Muscle layer of duodenum (tissue), 2 donors: Measurements from ENCODE around the gene OBI1.

Experiments used
- H3K27ac ChIP-seq: one replicate; pipeline ENCODE4 v1.7.0; 2013; ENCODE audit warnings: mild to moderate bottlenecking, low read length
- H3K27me3 ChIP-seq: one replicate; pipeline ENCODE4 v1.7.0; 2013; ENCODE audit warnings: low read depth, mild to moderate bottlenecking, control low read depth, low read length
- H3K36me3 ChIP-seq, 2 donors: one replicate each; pipeline ENCODE4 v1.7.0; 2013; ENCODE audit warnings: low read length in 2 of 2, control low read depth in 1 of 2, mild to moderate bottlenecking in 1 of 2; ENCODE audit not compliant: insufficient read depth in 2 of 2, control insufficient read depth in 1 of 2
- H3K4me1 ChIP-seq, 2 donors: one replicate each; pipeline ENCODE4 v1.7.0; 2013; ENCODE audit warnings: low read length in 2 of 2, mild to moderate bottlenecking in 2 of 2, control low read depth in 1 of 2, moderate library complexity in 1 of 2; ENCODE audit not compliant: insufficient read depth in 2 of 2, control insufficient read depth in 1 of 2
- H3K4me3 ChIP-seq, 2 donors: one replicate each; pipeline ENCODE4 v1.7.0; 2013; ENCODE audit warnings: low read length in 2 of 2, low read depth in 1 of 2, mild to moderate bottlenecking in 1 of 2
- H3K9me3 ChIP-seq, 2 donors: one replicate each; pipeline ENCODE4 v1.7.0; 2013; ENCODE audit warnings: low read length in 2 of 2, control low read depth in 1 of 2, mild to moderate bottlenecking in 1 of 2; ENCODE audit not compliant: control insufficient read depth in 1 of 2
- donor health status: healthy.

Gene OBI1

GRCh38 chr13:78594456-78594975 is 64.4 kb downstream of the OBI1 start:
- H3K9me3 ChIP-seq = peaks cover 0 to under 1% of the 10 kb centered on the region in 2 donors
- peaks cover 74% of the 10 kb centered on the region for H3K27me3 ChIP-seq
- H3K36me3 ChIP-seq = no peaks in the 10 kb centered on the region
- H3K27ac ChIP-seq = no peak overlapping the region
- no peak overlapping the region for H3K4me3 ChIP-seq
- H3K4me1 ChIP-seq = peaks cover 4 to 17% of the 10 kb centered on the region in 2 donors

DNA sequence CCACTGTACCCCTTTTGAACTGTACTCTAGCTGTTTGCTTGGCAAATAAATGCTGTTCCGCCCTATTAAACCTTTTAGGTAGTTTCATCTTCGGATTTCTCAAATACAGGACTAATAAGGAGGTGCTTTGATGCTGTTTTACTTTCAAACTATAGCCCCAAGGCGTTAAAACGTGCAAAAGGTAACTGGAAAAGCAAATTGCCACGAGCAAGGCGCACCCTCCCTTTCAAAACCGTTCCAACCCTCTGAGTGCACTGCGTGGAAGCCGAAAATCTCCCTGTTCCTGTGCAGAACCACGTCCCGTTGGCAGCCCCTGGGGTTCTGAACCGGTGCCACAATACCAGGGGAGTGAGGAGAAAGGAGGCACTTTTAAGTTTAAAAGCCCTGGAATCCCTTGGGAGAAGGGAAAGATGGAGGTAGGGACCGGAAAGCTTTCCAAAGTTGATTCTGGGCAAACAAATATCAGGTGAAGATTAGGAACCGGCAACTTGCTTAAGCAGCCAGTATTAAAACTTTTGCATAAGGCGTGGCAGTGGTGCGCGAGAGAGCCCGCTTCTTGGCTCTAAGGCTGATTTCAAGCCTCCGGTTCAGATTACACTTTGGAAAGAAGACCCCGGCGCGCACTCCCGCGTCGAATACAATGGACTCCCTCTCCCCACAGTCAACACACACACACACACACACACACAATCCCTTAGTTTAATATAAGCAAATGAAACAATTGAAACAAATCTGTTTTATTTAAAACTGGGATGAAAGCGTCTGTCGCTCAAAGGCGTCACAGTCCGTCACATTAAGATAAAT is 65.1 kb downstream of the OBI1 start:
- H3K9me3 ChIP-seq = peaks cover 0 to 4% of the 10 kb centered on the region in 2 donors
- H3K4me1 ChIP-seq = peaks cover 4 to 17% of the 10 kb centered on the region in 2 donors
- no peak overlapping the region for H3K4me3 ChIP-seq
- H3K36me3 ChIP-seq = no peaks in the 10 kb centered on the region
- H3K27ac ChIP-seq = no peak overlapping the region
- H3K27me3 ChIP-seq = peaks cover 71% of the 10 kb centered on the region

GRCh38 chr13:78593129-78593528 is 65.8 kb downstream of the OBI1 start:
- Histone ChIP-seq H3K36me3 (no peaks in the 10 kb centered on the region), H3K27ac (no peak overlapping the region), H3K4me3 (no peak overlapping the region), H3K9me3 (peaks cover 0 to 4% of the 10 kb centered on the region in 2 donors), H3K27me3 (peaks cover 69% of the 10 kb centered on the region), H3K4me1 (peaks cover 4 to 17% of the 10 kb centered on the region in 2 donors)

- H3K4me3 ChIP-seq = no peak overlapping the region
- H3K27ac ChIP-seq = no peak overlapping the region
- H3K4me1 ChIP-seq = peaks cover 4 to 17% of the 10 kb centered on the region in 2 donors
- no peaks in the 10 kb centered on the region for H3K36me3 ChIP-seq
- peaks cover 68% of the 10 kb centered on the region for H3K27me3 ChIP-seq
- peaks cover under 1 to 4% of the 10 kb centered on the region in 2 donors for H3K9me3 ChIP-seq
Observed at GRCh38 chr13:78592584-78592983, 66.4 kb downstream of the OBI1 start.

GRCh38 chr13:78589206-78589605 is 69.7 kb downstream of the OBI1 start:
- peaks cover 43% of the 10 kb centered on the region for H3K27me3 ChIP-seq
- no peak overlapping the region for H3K4me3 ChIP-seq
- H3K9me3 ChIP-seq = peaks cover 2 to 4% of the 10 kb centered on the region in 2 donors
- H3K27ac ChIP-seq = no peak overlapping the region
- H3K36me3 ChIP-seq = no peaks in the 10 kb centered on the region
- no peaks in the 10 kb centered on the region for H3K4me1 ChIP-seq

- H3K27me3 ChIP-seq = peaks cover 26% of the 10 kb centered on the region
- peaks cover 2 to 4% of the 10 kb centered on the region in 2 donors for H3K9me3 ChIP-seq
- H3K27ac ChIP-seq = no peak overlapping the region
- H3K4me1 ChIP-seq = no peaks in the 10 kb centered on the region
- no peak overlapping the region for H3K4me3 ChIP-seq
- H3K36me3 ChIP-seq = no peaks in the 10 kb centered on the region
Observed at GRCh38 chr13:78587395-78587794, 71.6 kb downstream of the OBI1 start.

GRCh38 chr13:78586706-78587105 is 72.2 kb downstream of the OBI1 start:
- Histone ChIP-seq H3K4me1 (no peaks in the 10 kb centered on the region), H3K36me3 (no peaks in the 10 kb centered on the region), H3K9me3 (peaks cover 2 to 4% of the 10 kb centered on the region in 2 donors), H3K4me3 (no peak overlapping the region), H3K27ac (no peak overlapping the region), H3K27me3 (peaks cover 25% of the 10 kb centered on the region)

DNA sequence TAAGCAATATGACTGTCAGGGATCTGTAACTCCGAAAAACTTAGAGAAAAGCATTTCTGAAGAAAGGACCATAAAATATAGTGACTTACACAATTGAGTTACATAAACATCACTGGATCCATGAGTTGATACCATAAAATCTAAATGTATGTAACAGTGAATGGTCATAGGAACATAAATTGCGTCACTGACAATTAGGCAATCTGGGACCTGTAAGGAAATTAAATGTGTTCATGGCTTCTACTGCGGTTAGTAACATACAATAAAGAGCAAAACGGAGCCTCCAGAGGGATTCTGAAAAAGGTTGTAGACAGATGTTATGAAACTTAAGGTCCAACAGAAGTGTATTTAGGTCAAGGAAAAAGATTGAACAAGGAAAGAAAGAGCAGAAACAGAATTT is 82.7 kb downstream of the OBI1 start:
- H3K4me1 ChIP-seq = no peaks in the 10 kb centered on the region
- H3K36me3 ChIP-seq = no peaks in the 10 kb centered on the region
- no peak overlapping the region for H3K27ac ChIP-seq
- H3K27me3 ChIP-seq = no peaks in the 10 kb centered on the region
- H3K4me3 ChIP-seq = no peak overlapping the region
- H3K9me3 ChIP-seq = no peaks in the 10 kb centered on the region

- H3K27ac ChIP-seq = no peak overlapping the region
Observed at GRCh38 chr13:78572459-78572858, 86.5 kb downstream of the OBI1 start.

DNA sequence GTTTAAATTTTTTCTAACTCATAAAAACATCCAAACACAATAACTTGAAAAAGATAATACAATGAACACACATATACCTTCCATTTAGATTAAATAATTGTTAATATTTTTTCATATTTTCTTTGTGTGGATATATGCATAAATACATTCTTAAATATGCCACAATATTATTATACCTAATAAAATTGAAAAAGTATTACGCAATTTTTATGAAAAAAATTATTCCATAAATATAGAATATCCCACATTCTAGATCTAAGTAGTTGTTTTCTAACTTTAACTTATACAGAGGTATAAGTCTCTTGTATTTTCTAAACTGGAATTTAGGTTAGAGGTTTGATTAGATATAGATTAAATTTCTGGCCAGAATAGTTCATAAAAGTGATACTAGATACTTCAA is 89.9 kb downstream of the OBI1 start:
- Histone ChIP-seq H3K4me1 (no peaks in the 10 kb centered on the region), H3K36me3 (no peaks in the 10 kb centered on the region), H3K27me3 (no peaks in the 10 kb centered on the region), H3K9me3 (no peaks in the 10 kb centered on the region), H3K4me3 (no peak overlapping the region), H3K27ac (no peak overlapping the region)

More at GRCh38 chr13:78572459-78572858, 86.5 kb downstream of the OBI1 start:
- Histone ChIP-seq H3K36me3 (no peaks in the 10 kb centered on the region), H3K9me3 (no peaks in the 10 kb centered on the region), H3K4me3 (no peak overlapping the region), H3K27me3 (no peaks in the 10 kb centered on the region), H3K4me1 (no peaks in the 10 kb centered on the region)

GRCh38 chr13:78566631-78567030 is 92.3 kb downstream of the OBI1 start:
- Histone ChIP-seq H3K36me3 (no peaks in the 10 kb centered on the region), H3K27ac (no peak overlapping the region), H3K27me3 (no peaks in the 10 kb centered on the region), H3K9me3 (no peaks in the 10 kb centered on the region), H3K4me3 (no peak overlapping the region), H3K4me1 (no peaks in the 10 kb centered on the region)
